Smooth muscle cell of the brain vasculature (primary cell): ENCODE measurements around the gene SLC2A14.
A peak's percentile ranks its signal among the peaks of the same experiment; 100 is the strongest.
"Not testable (repeated sequence)": the region's sequence is repeated elsewhere in the genome, so short reads cannot be mapped to it uniquely, and the experiment has no call there.

Experiments
- DNase-seq: peaks from one replicate; pipeline ENCODE4 v3.0.0-alpha.2; 2012; ENCODE audit warnings: low read depth, low spot score

The SLC2A14 gene

GRCh38 chr12:7834701-7835100 lies 38.0 kb downstream of the SLC2A14 start:
- DNase-seq = no peak

GRCh38 chr12:7833831-7834230 lies 38.9 kb downstream of the SLC2A14 start:
- no peak for DNase-seq

- not testable (repeated sequence) for DNase-seq
These were observed 39.5 kb downstream of the SLC2A14 start for GRCh38 chr12:7833201-7833600.

GRCh38 chr12:7832059-7832696 lies 40.5 kb downstream of the SLC2A14 start:
- peak; percentile 18 for DNase-seq

- not testable (repeated sequence) for DNase-seq
These were observed 43.0 kb downstream of the SLC2A14 start for GRCh38 chr12:7829737-7830136.

GRCh38 chr12:7825754-7826153 lies 47.0 kb downstream of the SLC2A14 start:
- not testable (repeated sequence) for DNase-seq

- peak; percentile 47 for DNase-seq
These were observed 65.7 kb downstream of the SLC2A14 start for GRCh38 chr12:7806863-7807487.

- DNase-seq = not testable (repeated sequence)
These were observed 66.4 kb downstream of the SLC2A14 start for GRCh38 chr12:7806319-7806718.

GRCh38 chr12:7801460-7801859 lies 71.3 kb downstream of the SLC2A14 start:
- DNase-seq = no peak

- DNase-seq = not testable (repeated sequence)
These were observed 73.9 kb downstream of the SLC2A14 start for GRCh38 chr12:7798750-7799308.

- DNase-seq = no peak
These were observed 74.9 kb downstream of the SLC2A14 start for GRCh38 chr12:7797698-7798398.

- DNase-seq = not testable (repeated sequence)
These were observed 75.4 kb downstream of the SLC2A14 start for GRCh38 chr12:7797269-7797668.

GRCh38 chr12:7793211-7793610 lies 79.5 kb downstream of the SLC2A14 start:
- DNase-seq = no peak

- not testable (repeated sequence) for DNase-seq
These were observed 83.7 kb downstream of the SLC2A14 start, which contains the start of gene NANOG for GRCh38 chr12:7788884-7789528. Gene NANOG, plus strand, starts transcription at chr12:7789402. Its CDS starts 213 bp downstream, at chr12:7789615.

- DNase-seq = no peak
These were observed 84.4 kb downstream of the SLC2A14 start for GRCh38 chr12:7788294-7788660.

GRCh38 chr12:7787574-7788293 lies 85.0 kb downstream of the SLC2A14 start:
- no peak for DNase-seq

GRCh38 chr12:7784701-7785100 lies 88.0 kb downstream of the SLC2A14 start:
- no peak for DNase-seq

- not testable (repeated sequence) for DNase-seq
These were observed 89.3 kb downstream of the SLC2A14 start for GRCh38 chr12:7783433-7783832.

- no peak for DNase-seq
These were observed 90.7 kb downstream of the SLC2A14 start for GRCh38 chr12:7782055-7782454.

GRCh38 chr12:7781274-7781673 lies 91.4 kb downstream of the SLC2A14 start:
- no peak for DNase-seq

GRCh38 chr12:7769999-7770398 lies 102.7 kb downstream of the SLC2A14 start:
- DNase-seq = no peak
